Measurements from ENCODE around the gene CCDC6. TPM values are rescaled to one million over a fixed set of nuclear protein-coding genes. Genes with fewer than 3 reads are reported as not detected.

CCDC6 gene
- total and polyA plus RNA-seq, 2 of the 4 experiments (the other 2 are of a cell fraction): 21.8 to 30.8 TPM

DNA sequence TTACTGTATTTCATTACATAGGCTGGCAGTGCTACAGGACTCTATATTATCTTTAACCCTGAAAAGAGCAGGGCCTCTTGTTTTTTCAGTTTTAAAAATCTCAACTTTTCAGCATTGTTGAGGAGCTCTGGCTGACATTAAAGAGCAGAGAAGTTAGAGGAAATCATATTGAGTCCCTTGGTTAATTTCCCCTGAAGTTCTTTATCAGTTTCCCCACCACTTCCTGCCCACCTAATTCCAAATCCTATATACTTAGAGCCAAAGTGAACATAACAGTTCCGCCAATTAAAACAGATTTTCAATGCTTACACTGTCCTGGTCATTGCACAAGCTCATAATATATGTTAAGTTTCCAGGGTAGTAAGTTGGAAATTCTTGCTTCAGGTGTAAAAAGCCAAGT is 87.1 kb downstream of the CCDC6 start:
- H2BK20ac ChIP-seq (ENCODE audit: low read depth, low read length): no peak overlapping the region
- H2AFZ ChIP-seq (replicated peaks; ENCODE audit: low read length, poor library complexity): no peak overlapping the region
- no peak overlapping the region for H3K14ac ChIP-seq (replicated peaks; ENCODE audit: low read depth, low read length)
- H3K18ac ChIP-seq (ENCODE audit: low read depth, low read length): no peak overlapping the region
- H4K5ac ChIP-seq (ENCODE audit: low read depth, low read length): no peak overlapping the region
- H4K8ac ChIP-seq (ENCODE audit: low read depth in 2 of 2, low read length in 2 of 2): no peak overlapping the region
- H2BK5ac ChIP-seq (ENCODE audit: low read depth, low read length, poor library complexity, severe bottlenecking): no peak overlapping the region
- peaks cover 4% of the 10 kb centered on the region for H3K36me3 ChIP-seq (ENCODE audit: control insufficient read depth, insufficient read depth, low read length)
- no peak overlapping the region for H3K4me2 ChIP-seq (ENCODE audit: low read depth, low read length)
- H3K27ac ChIP-seq (ENCODE audit: insufficient read depth, low read length): no peak overlapping the region
- H2BK15ac ChIP-seq (ENCODE audit: low read depth, low read length): no peak overlapping the region
- DNase-seq (no peak), ATAC-seq (ENCODE audit: low read depth) (no peak)
- dilution Hi-C loops (cut with HindIII; ENCODE audit: low sequenced_read_pairs, unreplicated experiment): no loop called here
- TF ChIP-seq SMC3 (IDR thresholded peaks at IDR 0.05; ENCODE audit: low read depth, low read length) (no peak), RFX5 (IDR thresholded peaks at IDR 0.05; ENCODE audit: low read depth, low read length) (no peak), CHD1 (IDR thresholded peaks at IDR 0.05; ENCODE audit: low read depth, low read length) (no peak), NFE2L2 (IDR thresholded peaks at IDR 0.05; ENCODE audit: low read depth, low read length) (no peak), POLR2A (IDR thresholded peaks at IDR 0.05; ENCODE audit: low read depth, low read length) (no peak), MAFK (IDR thresholded peaks at IDR 0.05; ENCODE audit: low read depth, low read length) (no peak), RAD21 (IDR thresholded peaks at IDR 0.05; ENCODE audit: low read length) (no peak), CEBPB (IDR thresholded peaks at IDR 0.05; ENCODE audit: low read depth, low read length) (no peak), BHLHE40 (IDR thresholded peaks at IDR 0.05; ENCODE audit: low read depth, low read length) (no peak), FOS (IDR thresholded peaks at IDR 0.05; ENCODE audit: low read depth, low read length) (no peak), MXI1 (IDR thresholded peaks at IDR 0.05; ENCODE audit: borderline replicate concordance, low read depth, low read length) (no peak), RCOR1 (IDR thresholded peaks at IDR 0.05; ENCODE audit: insufficient replicate concordance, low read length) (no peak), MAZ (IDR thresholded peaks at IDR 0.05; ENCODE audit: borderline replicate concordance, low read depth, low read length) (no peak)
- TF ChIP-seq, protein P1, sequence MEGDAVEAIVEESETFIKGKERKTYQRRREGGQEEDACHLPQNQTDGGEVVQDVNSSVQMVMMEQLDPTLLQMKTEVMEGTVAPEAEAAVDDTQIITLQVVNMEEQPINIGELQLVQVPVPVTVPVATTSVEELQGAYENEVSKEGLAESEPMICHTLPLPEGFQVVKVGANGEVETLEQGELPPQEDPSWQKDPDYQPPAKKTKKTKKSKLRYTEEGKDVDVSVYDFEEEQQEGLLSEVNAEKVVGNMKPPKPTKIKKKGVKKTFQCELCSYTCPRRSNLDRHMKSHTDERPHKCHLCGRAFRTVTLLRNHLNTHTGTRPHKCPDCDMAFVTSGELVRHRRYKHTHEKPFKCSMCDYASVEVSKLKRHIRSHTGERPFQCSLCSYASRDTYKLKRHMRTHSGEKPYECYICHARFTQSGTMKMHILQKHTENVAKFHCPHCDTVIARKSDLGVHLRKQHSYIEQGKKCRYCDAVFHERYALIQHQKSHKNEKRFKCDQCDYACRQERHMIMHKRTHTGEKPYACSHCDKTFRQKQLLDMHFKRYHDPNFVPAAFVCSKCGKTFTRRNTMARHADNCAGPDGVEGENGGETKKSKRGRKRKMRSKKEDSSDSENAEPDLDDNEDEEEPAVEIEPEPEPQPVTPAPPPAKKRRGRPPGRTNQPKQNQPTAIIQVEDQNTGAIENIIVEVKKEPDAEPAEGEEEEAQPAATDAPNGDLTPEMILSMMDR (conservative IDR thresholded peaks at IDR 0.05; ENCODE audit: low read depth, low read length): no peak
- TF ChIP-seq, protein P2, sequence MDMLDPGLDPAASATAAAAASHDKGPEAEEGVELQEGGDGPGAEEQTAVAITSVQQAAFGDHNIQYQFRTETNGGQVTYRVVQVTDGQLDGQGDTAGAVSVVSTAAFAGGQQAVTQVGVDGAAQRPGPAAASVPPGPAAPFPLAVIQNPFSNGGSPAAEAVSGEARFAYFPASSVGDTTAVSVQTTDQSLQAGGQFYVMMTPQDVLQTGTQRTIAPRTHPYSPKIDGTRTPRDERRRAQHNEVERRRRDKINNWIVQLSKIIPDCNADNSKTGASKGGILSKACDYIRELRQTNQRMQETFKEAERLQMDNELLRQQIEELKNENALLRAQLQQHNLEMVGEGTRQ (IDR thresholded peaks at IDR 0.05; ENCODE audit: low read depth, low read length): no peak
- TF ChIP-seq, protein P3, sequence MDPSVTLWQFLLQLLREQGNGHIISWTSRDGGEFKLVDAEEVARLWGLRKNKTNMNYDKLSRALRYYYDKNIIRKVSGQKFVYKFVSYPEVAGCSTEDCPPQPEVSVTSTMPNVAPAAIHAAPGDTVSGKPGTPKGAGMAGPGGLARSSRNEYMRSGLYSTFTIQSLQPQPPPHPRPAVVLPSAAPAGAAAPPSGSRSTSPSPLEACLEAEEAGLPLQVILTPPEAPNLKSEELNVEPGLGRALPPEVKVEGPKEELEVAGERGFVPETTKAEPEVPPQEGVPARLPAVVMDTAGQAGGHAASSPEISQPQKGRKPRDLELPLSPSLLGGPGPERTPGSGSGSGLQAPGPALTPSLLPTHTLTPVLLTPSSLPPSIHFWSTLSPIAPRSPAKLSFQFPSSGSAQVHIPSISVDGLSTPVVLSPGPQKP (IDR thresholded peaks at IDR 0.05; ENCODE audit: borderline replicate concordance, low read depth, low read length): no peak
- no peak overlapping the region for H3K23ac ChIP-seq (ENCODE audit: low read depth, low read length)
- in situ Hi-C loops (cut with MboI; ENCODE audit: low sequenced_read_pairs): no loop called here
- H3K27me3 ChIP-seq (ENCODE audit: control insufficient read depth, insufficient read depth, low read length): no peaks in the 10 kb centered on the region
- H3K4ac ChIP-seq (ENCODE audit: low read depth, low read length): no peak overlapping the region
- H3K4me3 ChIP-seq (ENCODE audit: insufficient read depth, low read depth, low read length): no peak overlapping the region
- no TSS peak for BruUV-seq (replicated peaks)
- H2AK9ac ChIP-seq (replicated peaks; ENCODE audit: low read depth, low read length, poor library complexity): no peak overlapping the region
- H3K9me1 ChIP-seq (ENCODE audit: insufficient read depth, low read length): peaks cover 5% of the 10 kb centered on the region; the same call in 1 of the 2 replicates
- H2BK120ac ChIP-seq (ENCODE audit: low read depth, low read length): no peak overlapping the region
- intact Hi-C loops (cut with micrococcal nuclease): no loop called here
- ChIA-PET CTCF (no interaction called here), POLR2A (ENCODE audit: unreplicated experiment) (no interaction called here)
- H4K20me1 ChIP-seq (ENCODE audit: insufficient read depth, low read length): no peaks in the 10 kb centered on the region
- no peaks in the 10 kb centered on the region for H3K9me3 ChIP-seq (ENCODE audit: control insufficient read depth, insufficient read depth, low read length)
- WGBS, 2 experiments (ENCODE audit: extremely low coverage in 2 of 2, insufficient read length in 1 of 2): no CpG with 5 or more reads among the region's 1 CpG
- no peak overlapping the region for H2AK5ac ChIP-seq (ENCODE audit: low read depth, low read length)
- H3K9ac ChIP-seq (ENCODE audit: low read depth, low read length): no peak overlapping the region
- H3K79me1 ChIP-seq (ENCODE audit: low read depth in 1 of 2, low read length in 2 of 2): peaks cover 18 to 45% of the 10 kb centered on the region in 2 experiments
- H4K91ac ChIP-seq (ENCODE audit: insufficient read depth, low read depth, low read length): no peak overlapping the region
- peaks cover 1% of the 10 kb centered on the region; the same call in 1 of the 2 replicates for H3K4me1 ChIP-seq (ENCODE audit: control insufficient read depth, insufficient read depth, low read length)
- no peak overlapping the region for H3K56ac ChIP-seq (ENCODE audit: extremely low read depth, insufficient read depth, low read length)

Measured in IMR-90 (cell line).